Stimulated activated CD4-positive, alpha-beta T cell treated with anti-CD3 and anti-CD28 coated beads, Interleukin-2, amount 100 ng/mL, for 24 hours (primary cell): ENCODE measurements around the gene IQCH.
"Not testable (repeated sequence)": the region's sequence is repeated elsewhere in the genome, so short reads cannot be mapped to it uniquely, and the experiment has no call there.

Experiments
- DNase-seq, 2 donors: peaks; one replicate each; pipeline ENCODE4 v3.0.0-alpha.2; 2020

The IQCH gene

GRCh38 chr15:67361100-67361499, 106.5 kb downstream of the IQCH start:
- DNase-seq = no peak

GRCh38 chr15:67363712-67364111, 109.1 kb downstream of the IQCH start:
- not testable (repeated sequence) for DNase-seq

- DNase-seq = no peak
Measured at GRCh38 chr15:67365994-67366393, 111.4 kb downstream of the IQCH start.

GRCh38 chr15:67366904-67367303, 112.3 kb downstream of the IQCH start:
- no peak for DNase-seq

GRCh38 chr15:67369359-67369998, 114.9 kb downstream of the IQCH start:
- no peak for DNase-seq

GRCh38 chr15:67370206-67370954, 115.8 kb downstream of the IQCH start:
- no peak for DNase-seq

GRCh38 chr15:67372543-67372942, 118.0 kb downstream of the IQCH start:
- DNase-seq = no peak

GRCh38 chr15:67372986-67373675, 118.5 kb downstream of the IQCH start:
- DNase-seq = no peak

GRCh38 chr15:67373971-67374370, 119.4 kb downstream of the IQCH start:
- DNase-seq = no peak

GRCh38 chr15:67379530-67379929, 124.9 kb downstream of the IQCH start:
- no peak for DNase-seq

- DNase-seq = no peak
Measured at GRCh38 chr15:67380921-67381320, 126.3 kb downstream of the IQCH start.

- no peak for DNase-seq
Measured at GRCh38 chr15:67381416-67382045, 126.9 kb downstream of the IQCH start.

GRCh38 chr15:67382723-67383122, 128.1 kb downstream of the IQCH start:
- no peak for DNase-seq

GRCh38 chr15:67383899-67384298, 129.3 kb downstream of the IQCH start:
- no peak for DNase-seq

GRCh38 chr15:67384761-67385160, 130.2 kb downstream of the IQCH start:
- no peak for DNase-seq

GRCh38 chr15:67385971-67386370, 131.4 kb downstream of the IQCH start:
- no peak for DNase-seq

- no peak for DNase-seq
Measured at GRCh38 chr15:67386947-67387346, 132.4 kb downstream of the IQCH start.

- DNase-seq = no peak
Measured at GRCh38 chr15:67389975-67390374, 135.4 kb downstream of the IQCH start.

GRCh38 chr15:67394873-67395639, 140.5 kb downstream of the IQCH start:
- DNase-seq = no peak

- DNase-seq = no peak
Measured at GRCh38 chr15:67396114-67396513, 141.5 kb downstream of the IQCH start.

GRCh38 chr15:67397139-67397538, 142.6 kb downstream of the IQCH start:
- DNase-seq = no peak

- DNase-seq = no peak
Measured at GRCh38 chr15:67399925-67400324, 145.3 kb downstream of the IQCH start.

- DNase-seq = no peak
Measured at GRCh38 chr15:67400890-67401289, 146.3 kb downstream of the IQCH start.
